SU-DHL-6 (cell line): ENCODE results near the gene LYZL2.
A peak's percentile ranks its signal among the peaks of the same experiment; 100 is the strongest.
"Not testable (repeated sequence)": the region's sequence is repeated elsewhere in the genome, so short reads cannot be mapped to it uniquely, and the experiment has no call there.

Experiments used
- H2AFZ ChIP-seq: fragments of 200-600 bp; sonication (generic); 2 replicates; pipeline ENCODE4 v1.6.1; 2014; ENCODE audit warnings: low read depth, mild to moderate bottlenecking, moderate library complexity, mixed read lengths, antibody characterized with exemption, low read length; ENCODE audit not compliant: severe bottlenecking
- H3F3A ChIP-seq: fragments of 200-600 bp; shearing (Covaris generic); 2 replicates; pipeline ENCODE4 v1.6.0; 2016; ENCODE audit warnings: antibody characterized with exemption, mild to moderate bottlenecking; ENCODE audit not compliant: insufficient read depth
- H3K27ac ChIP-seq: fragments of 200-600 bp; sonication (generic); 2 replicates; pipeline ENCODE4 v1.5.1; 2016; ENCODE audit warnings: low read depth, mild to moderate bottlenecking, low read length, moderate library complexity, mixed read lengths
- H3K27me3 ChIP-seq: fragments of 200-600 bp; sonication (generic), shearing (Covaris generic); 2 replicates; pipeline ENCODE4 v1.6.0; 2014; ENCODE audit warnings: mild to moderate bottlenecking, low read length
- H3K36me3 ChIP-seq: fragments of 200-600 bp; sonication (generic); 2 replicates; pipeline ENCODE4 v1.6.1; 2014; ENCODE audit warnings: mild to moderate bottlenecking, low read length, mixed read lengths
- H3K4me2 ChIP-seq: fragments of 300-600, 200-600 bp; shearing (Covaris generic), sonication (generic); 2 replicates; pipeline ENCODE4 v1.6.0; 2014; ENCODE audit warnings: low read length, low read depth, mild to moderate bottlenecking; ENCODE audit not compliant: poor library complexity, severe bottlenecking
- H3K4me3 ChIP-seq: fragments of 200-600 bp; sonication (generic); 2 replicates; pipeline ENCODE4 v1.5.1; 2014; ENCODE audit warnings: antibody characterized with exemption, low read length, mild to moderate bottlenecking, mixed read lengths; ENCODE audit not compliant: insufficient read depth, poor library complexity, severe bottlenecking
- H3K79me2 ChIP-seq: fragments of 200-600 bp; sonication (generic); 2 replicates; pipeline ENCODE4 v1.6.1; 2014; ENCODE audit warnings: mild to moderate bottlenecking, low read length, moderate library complexity; ENCODE audit not compliant: insufficient read depth
- H3K9ac ChIP-seq: fragments of 200-600 bp; sonication (generic); 2 replicates; pipeline ENCODE4 v1.7.0; 2014; ENCODE audit warnings: mild to moderate bottlenecking, low read length
- H3K9me2 ChIP-seq: fragments of 200-600 bp; sonication (generic); replicated peaks from 2 replicates; pipeline ENCODE4 v1.6.1; 2014; ENCODE audit warnings: low read length; ENCODE audit not compliant: insufficient read depth
- H3K9me3 ChIP-seq: fragments of 200-600 bp; sonication (generic); 2 replicates; pipeline ENCODE4 v1.6.1; 2014; ENCODE audit warnings: low read length, mixed read lengths; ENCODE audit not compliant: insufficient read depth
- H4K20me1 ChIP-seq: fragments of 200-600 bp; sonication (generic); 2 replicates; pipeline ENCODE4 v1.6.1; 2014; ENCODE audit warnings: low read depth, mild to moderate bottlenecking, antibody characterized with exemption, low read length, moderate library complexity, mixed read lengths
- CTCF ChIP-seq: fragments of 200-600 bp; sonication (generic); IDR thresholded peaks from one replicate; pipeline ENCODE4 v1.5.1; 2017; ENCODE audit warnings: antibody characterized with exemption, mild to moderate bottlenecking, low read length, moderate library complexity; ENCODE audit not compliant: insufficient read depth, poor library complexity, severe bottlenecking
- EZH2phosphoT487 ChIP-seq: fragments of 200-600 bp; sonication (generic), shearing (Covaris generic); conservative IDR thresholded peaks from 2 replicates; pipeline ENCODE4 v1.6.1; 2018; ENCODE audit warnings: mild to moderate bottlenecking, antibody characterized with exemption, low read length, moderate library complexity, mixed read lengths

LYZL2 gene

GRCh38 chr10:30596013-30596412 is 33.5 kb downstream of the LYZL2 start:
- Histone ChIP-seq H3K4me2 (no peak overlapping the region), H3K36me3 (no peaks in the 10 kb centered on the region), H4K20me1 (no peaks in the 10 kb centered on the region), H3F3A (no peaks in the 10 kb centered on the region), H3K27ac (no peak overlapping the region), H2AFZ (no peak overlapping the region), H3K9me2 (no peaks in the 10 kb centered on the region), H3K9ac (no peak overlapping the region), H3K4me3 (no peak overlapping the region), H3K9me3 (no peaks in the 10 kb centered on the region), H3K27me3 (no peaks in the 10 kb centered on the region), H3K79me2 (no peaks in the 10 kb centered on the region)
- TF ChIP-seq EZH2phosphoT487 (no peak), CTCF (no peak)

GRCh38 chr10:30594077-30594476 is 35.5 kb downstream of the LYZL2 start:
- TF ChIP-seq EZH2phosphoT487: no peak
- TF ChIP-seq CTCF: no peak
- Histone ChIP-seq H3K4me3 (no peak overlapping the region), H3F3A (no peaks in the 10 kb centered on the region), H3K27me3 (no peaks in the 10 kb centered on the region), H3K36me3 (no peaks in the 10 kb centered on the region), H3K79me2 (no peaks in the 10 kb centered on the region), H3K9me3 (no peaks in the 10 kb centered on the region), H3K9me2 (no peaks in the 10 kb centered on the region), H3K4me2 (no peak overlapping the region), H3K27ac (no peak overlapping the region), H4K20me1 (no peaks in the 10 kb centered on the region), H3K9ac (no peak overlapping the region), H2AFZ (no peak overlapping the region)

- not testable (repeated sequence) for H3K79me2 ChIP-seq, H3K4me2 ChIP-seq, H3K36me3 ChIP-seq, H3K27ac ChIP-seq, H3K4me3 ChIP-seq, H3K9me2 ChIP-seq, H3K27me3 ChIP-seq, H4K20me1 ChIP-seq, H3F3A ChIP-seq, H3K9ac ChIP-seq, H2AFZ ChIP-seq, H3K9me3 ChIP-seq
Measured at GRCh38 chr10:30592770-30593169, 36.8 kb downstream of the LYZL2 start.

- Histone ChIP-seq H3F3A (no peaks in the 10 kb centered on the region), H3K9ac (no peak overlapping the region), H2AFZ (no peak overlapping the region), H3K36me3 (no peaks in the 10 kb centered on the region), H4K20me1 (no peaks in the 10 kb centered on the region), H3K27me3 (no peaks in the 10 kb centered on the region), H3K79me2 (no peaks in the 10 kb centered on the region), H3K9me2 (no peaks in the 10 kb centered on the region), H3K9me3 (no peaks in the 10 kb centered on the region), H3K27ac (no peak overlapping the region), H3K4me3 (no peak overlapping the region), H3K4me2 (no peak overlapping the region)
- peak; percentile 63 for TF ChIP-seq CTCF
- no peak for TF ChIP-seq EZH2phosphoT487
Measured at GRCh38 chr10:30591249-30591670, 38.3 kb downstream of the LYZL2 start.
